Liver (tissue), 9 donors: ENCODE results near the gene SLC38A1. TPM values are rescaled to one million over a fixed set of nuclear protein-coding genes. Genes with fewer than 3 reads are reported as not detected.
A peak's percentile ranks its signal among the peaks of the same experiment; 100 is the strongest.

ENCODE experiments used
- DNase-seq: peaks from one replicate; pipeline ENCODE4 v3.0.0-alpha.2; 2017; ENCODE audit warnings: low spot score
- H3K27ac ChIP-seq, 2 donors: one replicate each; pipeline ENCODE4 v1.7.0; 2013; ENCODE audit warnings: inconsistent platforms in 2 of 2, low read length in 2 of 2, control low read depth in 1 of 2, low read depth in 1 of 2, mild to moderate bottlenecking in 1 of 2
- H3K27me3 ChIP-seq, 4 donors: one replicate each; pipeline versions ENCODE4 v1.6.1 to v1.7.0; 2013; ENCODE audit warnings: low read length in 3 of 4, inconsistent platforms in 1 of 4, mild to moderate bottlenecking in 1 of 4, moderate library complexity in 1 of 4; ENCODE audit not compliant: control insufficient read depth in 4 of 4, insufficient read depth in 4 of 4
- H3K36me3 ChIP-seq, 4 donors: one replicate each; pipeline versions ENCODE4 v1.6.1 to v1.7.0; 2013; ENCODE audit warnings: low read length in 3 of 4, mild to moderate bottlenecking in 3 of 4, low read depth in 1 of 4, moderate library complexity in 1 of 4; ENCODE audit not compliant: control insufficient read depth in 4 of 4, insufficient read depth in 3 of 4
- H3K4me1 ChIP-seq, 4 donors: one replicate each; pipeline versions ENCODE4 v1.6.1 to v1.7.0; 2013; ENCODE audit warnings: low read length in 3 of 4, mild to moderate bottlenecking in 3 of 4, moderate library complexity in 1 of 4; ENCODE audit not compliant: control insufficient read depth in 4 of 4, insufficient read depth in 4 of 4
- H3K4me3 ChIP-seq, 3 donors: one replicate each; pipeline versions ENCODE4 v1.6.1 to v1.7.0; 2013; ENCODE audit warnings: low read length in 3 of 3, control low read depth in 1 of 3, low read depth in 1 of 3, mild to moderate bottlenecking in 1 of 3
- H3K9ac ChIP-seq, 2 donors: one replicate each; pipeline ENCODE4 v1.7.0; 2013; ENCODE audit warnings: low read length in 2 of 2, mild to moderate bottlenecking in 2 of 2, moderate library complexity in 2 of 2, control low read depth in 1 of 2, low read depth in 1 of 2
- H3K9me3 ChIP-seq, 4 donors: one replicate each; pipeline versions ENCODE4 v1.6.1 to v1.7.0; 2013; ENCODE audit warnings: low read length in 3 of 4; ENCODE audit not compliant: control insufficient read depth in 4 of 4
- FOXA1 ChIP-seq: IDR thresholded peaks from 2 replicates; pipeline ENCODE4 v1.6.1; 2016; ENCODE audit warnings: antibody characterized with exemption
- FOXA2 ChIP-seq: IDR thresholded peaks from 2 replicates; pipeline ENCODE4 v1.6.1; 2016; ENCODE audit warnings: antibody characterized with exemption
- GABPA ChIP-seq, 2 donors: IDR thresholded peaks in 1 of 2; conservative IDR thresholded peaks in 1 of 2; 2 replicates each; pipeline ENCODE4 v1.6.1; 2016; ENCODE audit warnings: antibody characterized with exemption in 2 of 2, mild to moderate bottlenecking in 1 of 2, moderate library complexity in 1 of 2
- HNF4G ChIP-seq: IDR thresholded peaks from 2 replicates; pipeline ENCODE4 v1.6.1; 2016; ENCODE audit warnings: antibody characterized with exemption
- JUND ChIP-seq, 2 donors: IDR thresholded peaks; 2 replicates each; pipeline ENCODE4 v1.6.1; 2016; ENCODE audit warnings: antibody characterized with exemption in 2 of 2
- NR2F2 ChIP-seq: IDR thresholded peaks from 2 replicates; pipeline ENCODE4 v1.6.1; 2016; ENCODE audit warnings: antibody characterized with exemption
- RAD21 ChIP-seq, 2 donors: IDR thresholded peaks; 2 replicates each; pipeline ENCODE4 v1.6.1; 2016; ENCODE audit warnings: antibody characterized with exemption in 2 of 2, mild to moderate bottlenecking in 2 of 2
- RXRA ChIP-seq, 2 donors: IDR thresholded peaks; 2 replicates each; pipeline ENCODE4 v1.6.1; 2017 to 2018; ENCODE audit warnings: antibody characterized with exemption in 2 of 2, mild to moderate bottlenecking in 1 of 2
- SP1 ChIP-seq: IDR thresholded peaks from 2 replicates; pipeline ENCODE4 v1.6.1; 2018; ENCODE audit warnings: antibody characterized with exemption, mild to moderate bottlenecking
- YY1 ChIP-seq: IDR thresholded peaks from 2 replicates; pipeline ENCODE4 v1.6.1; 2016; ENCODE audit warnings: antibody characterized with exemption, mild to moderate bottlenecking
- WGBS: extraction: QIAGEN DNeasy Blood & Tissue Kit; methylation state at CpG from one replicate; pipeline ENCODE4 v1.1.7; 2013; 5-methylcytosine and 5-hydroxymethylcytosine counted together
- polyA plus RNA-seq, 2 donors: library from polyadenylated mRNA; stranded (reverse) in 1 of 2; unstranded in 1 of 2; fragments of 200-250 nt in 1 of 2; fragments of >200 nt in 1 of 2; fragmentation: Nextera tagmentation in 1 of 2; extraction: Ambion mirVana in 1 of 2; gene quantifications; one replicate each; pipeline versions ENCODE4 v1.2.1 to v1.2.3, GENCODE V29; 2013 to 2015
- total RNA-seq, 2 donors: library from RNA; depleted of rRNA; stranded (reverse); fragments of >200 nt; gene quantifications; one replicate each; pipeline ENCODE4 v1.2.3, GENCODE V29; 2014
- TF ChIP-seq, protein P1 (sequence below): IDR thresholded peaks from 2 replicates; pipeline ENCODE4 v1.6.1; 2016; ENCODE audit warnings: antibody characterized with exemption, mild to moderate bottlenecking
- TF ChIP-seq, protein P2 (sequence below): fragments of 150-350 bp; IDR thresholded peaks from 2 replicates; pipeline ENCODE4 v1.5.1; 2017; ENCODE audit warnings: improper control_type of control experiment, low read depth, low read length; ENCODE audit not compliant: missing input control
- TF ChIP-seq, protein P3 (sequence below): IDR thresholded peaks from 2 replicates; pipeline ENCODE4 v1.6.1; 2016; ENCODE audit warnings: antibody characterized with exemption
- donor health status: healthy.
- donor health status: healthy.
- donor health status: healthy.
- donor health status: healthy.
- donor health status: healthy.

The SLC38A1 gene
- total and polyA plus RNA-seq, 4 donors = 6.2 to 14.9 (median 9.6) TPM

DNA sequence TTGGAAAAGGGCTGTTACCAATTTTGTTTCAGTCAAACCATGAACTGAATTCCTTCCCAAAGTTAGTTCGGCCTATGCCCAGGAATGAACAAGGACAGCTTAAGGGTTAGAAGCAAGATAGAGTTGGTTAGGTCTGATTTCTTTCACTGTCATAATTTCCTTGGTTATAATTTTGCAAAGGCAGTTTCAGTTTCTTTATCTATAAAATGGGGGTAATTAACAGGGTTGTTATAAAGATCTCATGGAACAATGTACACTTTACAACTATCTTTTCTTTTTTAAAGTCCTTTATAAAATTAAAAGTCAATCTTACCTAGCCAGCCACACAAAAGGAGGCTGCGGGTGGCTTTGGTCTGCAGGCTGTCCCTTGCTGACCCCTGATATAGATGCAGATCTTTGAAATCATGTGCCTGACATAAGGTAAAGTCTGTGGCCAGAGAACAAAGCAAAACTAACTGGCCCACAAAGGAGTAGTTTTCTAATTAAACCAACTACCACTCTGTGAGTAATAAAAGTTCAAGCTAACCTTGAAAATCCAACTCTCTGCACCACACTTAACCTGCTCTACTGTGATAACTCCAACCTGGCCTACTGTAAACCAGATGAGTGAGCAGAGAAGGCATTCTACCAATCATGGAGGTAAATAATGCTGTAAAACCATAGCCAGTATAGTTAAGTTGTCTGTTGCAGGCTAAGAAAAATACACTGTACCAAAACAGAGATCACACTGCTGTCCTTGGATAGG, 49.5 kb downstream of the SLC38A1 start:
- WGBS = 89% methylated on average over 2 of the region's 2 CpGs
- Histone ChIP-seq H3K9ac (no peak overlapping the region), H3K4me3 (no peak overlapping the region), H3K9me3 (no peaks in the 10 kb centered on the region), H3K27me3 (no peaks in the 10 kb centered on the region), H3K4me1 (no peaks in the 10 kb centered on the region), H3K36me3 (no peaks in the 10 kb centered on the region), H3K27ac (no peak overlapping the region)
- DNase-seq = no peak
- no peak for TF ChIP-seq FOXA1
- TF ChIP-seq NR2F2 = no peak
- no peak for TF ChIP-seq HNF4G
- TF ChIP-seq, protein P1, sequence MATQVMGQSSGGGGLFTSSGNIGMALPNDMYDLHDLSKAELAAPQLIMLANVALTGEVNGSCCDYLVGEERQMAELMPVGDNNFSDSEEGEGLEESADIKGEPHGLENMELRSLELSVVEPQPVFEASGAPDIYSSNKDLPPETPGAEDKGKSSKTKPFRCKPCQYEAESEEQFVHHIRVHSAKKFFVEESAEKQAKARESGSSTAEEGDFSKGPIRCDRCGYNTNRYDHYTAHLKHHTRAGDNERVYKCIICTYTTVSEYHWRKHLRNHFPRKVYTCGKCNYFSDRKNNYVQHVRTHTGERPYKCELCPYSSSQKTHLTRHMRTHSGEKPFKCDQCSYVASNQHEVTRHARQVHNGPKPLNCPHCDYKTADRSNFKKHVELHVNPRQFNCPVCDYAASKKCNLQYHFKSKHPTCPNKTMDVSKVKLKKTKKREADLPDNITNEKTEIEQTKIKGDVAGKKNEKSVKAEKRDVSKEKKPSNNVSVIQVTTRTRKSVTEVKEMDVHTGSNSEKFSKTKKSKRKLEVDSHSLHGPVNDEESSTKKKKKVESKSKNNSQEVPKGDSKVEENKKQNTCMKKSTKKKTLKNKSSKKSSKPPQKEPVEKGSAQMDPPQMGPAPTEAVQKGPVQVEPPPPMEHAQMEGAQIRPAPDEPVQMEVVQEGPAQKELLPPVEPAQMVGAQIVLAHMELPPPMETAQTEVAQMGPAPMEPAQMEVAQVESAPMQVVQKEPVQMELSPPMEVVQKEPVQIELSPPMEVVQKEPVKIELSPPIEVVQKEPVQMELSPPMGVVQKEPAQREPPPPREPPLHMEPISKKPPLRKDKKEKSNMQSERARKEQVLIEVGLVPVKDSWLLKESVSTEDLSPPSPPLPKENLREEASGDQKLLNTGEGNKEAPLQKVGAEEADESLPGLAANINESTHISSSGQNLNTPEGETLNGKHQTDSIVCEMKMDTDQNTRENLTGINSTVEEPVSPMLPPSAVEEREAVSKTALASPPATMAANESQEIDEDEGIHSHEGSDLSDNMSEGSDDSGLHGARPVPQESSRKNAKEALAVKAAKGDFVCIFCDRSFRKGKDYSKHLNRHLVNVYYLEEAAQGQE = no peak
- TF ChIP-seq JUND (IDR thresholded peaks at IDR 0.05) = no peak

DNA sequence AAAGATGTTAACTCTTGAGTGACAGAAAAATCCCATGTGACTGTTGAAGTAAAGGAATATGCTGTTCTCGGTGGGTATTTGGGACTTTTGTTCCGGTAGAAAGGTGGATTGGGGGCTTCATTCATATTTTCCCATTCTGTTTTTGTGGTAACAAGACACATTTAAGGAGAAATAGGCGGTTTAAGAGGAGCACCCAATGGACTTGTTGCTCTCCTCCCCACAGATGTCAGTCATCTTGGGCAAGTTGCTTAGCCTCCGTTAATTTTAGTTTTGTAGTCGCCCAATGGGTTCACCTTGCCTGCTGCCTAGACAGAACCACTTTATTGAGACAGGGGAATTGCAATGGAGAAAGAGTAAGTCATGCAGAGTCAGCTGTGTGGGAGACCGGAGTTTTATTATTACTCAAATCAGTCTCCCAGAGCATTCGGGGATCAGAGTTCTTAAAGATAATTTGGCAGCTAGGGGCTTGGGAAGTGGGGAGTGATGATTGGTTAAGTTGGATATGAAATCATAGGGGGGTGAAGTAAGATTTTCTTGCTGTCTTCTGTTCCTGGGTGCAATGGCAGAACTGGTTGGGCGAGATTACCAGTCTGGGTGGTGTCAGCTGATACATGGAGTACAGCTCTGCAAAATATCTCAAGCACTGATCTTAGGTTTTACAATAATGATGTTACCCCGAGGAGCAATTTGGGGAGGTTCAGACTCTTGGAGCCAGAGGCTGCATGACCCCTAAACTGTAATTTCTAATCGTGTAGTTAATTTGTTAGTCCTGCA, 50.3 kb downstream of the SLC38A1 start:
- Histone ChIP-seq H3K9me3 (no peaks in the 10 kb centered on the region), H3K36me3 (no peaks in the 10 kb centered on the region), H3K9ac (no peak overlapping the region), H3K4me3 (no peak overlapping the region), H3K27me3 (no peaks in the 10 kb centered on the region), H3K27ac (no peak overlapping the region), H3K4me1 (no peaks in the 10 kb centered on the region)
- WGBS = 85% methylated on average over 10 of the region's 10 CpGs
- no peak for DNase-seq
- no peak for TF ChIP-seq NR2F2

DNA sequence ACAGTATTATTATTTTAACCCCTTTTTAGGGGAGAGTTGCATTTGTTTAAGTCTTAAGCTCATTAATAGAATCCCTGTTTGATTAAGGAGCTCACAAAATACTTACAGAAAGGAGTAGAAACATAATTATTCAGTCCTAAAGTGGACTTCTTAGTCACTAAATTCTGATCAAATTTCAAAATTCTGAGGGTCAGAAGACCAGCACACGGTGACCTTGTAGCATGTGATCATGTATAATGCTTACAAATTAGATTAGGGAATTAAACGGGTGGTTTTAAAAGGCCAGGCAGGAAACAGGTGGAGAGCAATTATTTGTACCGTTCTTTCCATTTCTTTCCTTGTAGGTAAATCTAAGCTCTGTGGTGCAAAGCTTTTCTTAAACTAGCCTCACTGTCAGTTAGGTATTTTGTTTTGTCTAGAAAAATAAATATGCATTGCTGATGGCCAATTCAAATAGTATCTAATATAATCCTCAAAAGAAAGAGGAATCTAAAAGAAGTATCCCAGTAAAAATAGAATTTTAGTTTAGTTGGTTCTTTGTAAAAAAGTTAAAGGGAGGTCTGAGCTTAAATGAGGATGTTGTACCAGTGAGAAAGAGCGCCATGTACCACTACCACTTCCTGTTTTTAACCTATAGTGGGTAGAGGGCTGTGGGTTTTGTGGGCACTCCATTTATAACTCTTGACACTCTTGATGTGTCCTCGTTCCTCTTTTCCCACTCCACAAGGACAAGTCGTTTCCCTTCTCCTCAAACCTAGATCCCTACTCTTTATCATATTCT, 51.1 kb downstream of the SLC38A1 start:
- H3K27ac ChIP-seq = peak overlapping the region in 1 of 2 donors; percentile 55
- no peaks in the 10 kb centered on the region for H3K36me3 ChIP-seq
- no peaks in the 10 kb centered on the region for H3K4me1 ChIP-seq
- H3K27me3 ChIP-seq = no peaks in the 10 kb centered on the region
- no peak overlapping the region for H3K4me3 ChIP-seq
- DNase-seq = no peak
- H3K9me3 ChIP-seq = no peaks in the 10 kb centered on the region
- WGBS = 77% methylated on average over 6 of the region's 6 CpGs
- TF ChIP-seq JUND (IDR thresholded peaks at IDR 0.05) (no peak), SP1 (no peak), YY1 (no peak), RAD21 (IDR thresholded peaks at IDR 0.05) (no peak), GABPA (IDR thresholded peaks at IDR 0.05 in 1 of 2, conservative IDR thresholded peaks at IDR 0.05 in 1 of 2) (no peak), FOXA2 (no peak), RXRA (IDR thresholded peaks at IDR 0.05) (no peak)
- TF ChIP-seq, protein P2, sequence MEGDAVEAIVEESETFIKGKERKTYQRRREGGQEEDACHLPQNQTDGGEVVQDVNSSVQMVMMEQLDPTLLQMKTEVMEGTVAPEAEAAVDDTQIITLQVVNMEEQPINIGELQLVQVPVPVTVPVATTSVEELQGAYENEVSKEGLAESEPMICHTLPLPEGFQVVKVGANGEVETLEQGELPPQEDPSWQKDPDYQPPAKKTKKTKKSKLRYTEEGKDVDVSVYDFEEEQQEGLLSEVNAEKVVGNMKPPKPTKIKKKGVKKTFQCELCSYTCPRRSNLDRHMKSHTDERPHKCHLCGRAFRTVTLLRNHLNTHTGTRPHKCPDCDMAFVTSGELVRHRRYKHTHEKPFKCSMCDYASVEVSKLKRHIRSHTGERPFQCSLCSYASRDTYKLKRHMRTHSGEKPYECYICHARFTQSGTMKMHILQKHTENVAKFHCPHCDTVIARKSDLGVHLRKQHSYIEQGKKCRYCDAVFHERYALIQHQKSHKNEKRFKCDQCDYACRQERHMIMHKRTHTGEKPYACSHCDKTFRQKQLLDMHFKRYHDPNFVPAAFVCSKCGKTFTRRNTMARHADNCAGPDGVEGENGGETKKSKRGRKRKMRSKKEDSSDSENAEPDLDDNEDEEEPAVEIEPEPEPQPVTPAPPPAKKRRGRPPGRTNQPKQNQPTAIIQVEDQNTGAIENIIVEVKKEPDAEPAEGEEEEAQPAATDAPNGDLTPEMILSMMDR = no peak
- TF ChIP-seq, protein P3, sequence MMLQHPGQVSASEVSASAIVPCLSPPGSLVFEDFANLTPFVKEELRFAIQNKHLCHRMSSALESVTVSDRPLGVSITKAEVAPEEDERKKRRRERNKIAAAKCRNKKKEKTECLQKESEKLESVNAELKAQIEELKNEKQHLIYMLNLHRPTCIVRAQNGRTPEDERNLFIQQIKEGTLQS = no peak
- H3K9ac ChIP-seq = peak overlapping the region in 1 of 2 donors; percentile 2
